IMR-90 (cell line): ENCODE data around the gene SNX3. TPM values are rescaled to one million over a fixed set of nuclear protein-coding genes. Genes with fewer than 3 reads are reported as not detected.

ENCODE experiments used
- ATAC-seq: fragments of 200-7000 bp; cut with Tn5 transposase; 2 replicates; pipeline ENCODE4 v1.9.1; 2020; ENCODE audit warnings: low read depth, mild to moderate bottlenecking, moderate library complexity
- BruUV-seq: library from RNA; stranded (reverse); fragments of 400-500 nt; replicated peaks from 2 replicates; lab custom pipeline; 2021; lab: Mats Ljungman, UMichigan
- CTCF ChIA-PET: fragments of 300-600 bp; formaldehyde crosslinking; extraction: SDS; loops from one replicate; lab custom pipeline; 2021; ENCODE audit warnings: antibody characterized with exemption; lab: Yijun Ruan, JAX
- POLR2A ChIA-PET: fragments of 300-600 bp; sonication (Branson Sonifier 250); formaldehyde crosslinking; loops from one replicate; lab custom pipeline; 2022; ENCODE audit warnings: antibody characterized with exemption; ENCODE audit not compliant: unreplicated experiment; lab: Charles Lee
- DNase-seq: peaks from one replicate; pipeline ENCODE4 v3.0.0; 2013
- H2AFZ ChIP-seq: replicated peaks from 2 replicates; pipeline ENCODE3; 2013; ENCODE audit warnings: low read length, mild to moderate bottlenecking; ENCODE audit not compliant: poor library complexity
- H2AK5ac ChIP-seq: 2 replicates; pipeline ENCODE4 v1.6.1; 2013; ENCODE audit warnings: low read depth, low read length, inconsistent platforms
- H2AK9ac ChIP-seq: replicated peaks from 2 replicates; pipeline ENCODE3; 2013; ENCODE audit warnings: mild to moderate bottlenecking, low read depth, low read length, moderate library complexity; ENCODE audit not compliant: poor library complexity
- H2BK120ac ChIP-seq: 2 replicates; pipeline ENCODE4 v1.6.1; 2013; ENCODE audit warnings: low read depth, low read length, inconsistent platforms
- H2BK15ac ChIP-seq: 3 replicates; pipeline ENCODE4 v1.6.1; 2013; ENCODE audit warnings: low read depth, low read length, inconsistent platforms
- H2BK20ac ChIP-seq: 2 replicates; pipeline ENCODE4 v1.6.1; 2013; ENCODE audit warnings: low read depth, mild to moderate bottlenecking, inconsistent platforms, low read length, moderate library complexity
- H2BK5ac ChIP-seq: 2 replicates; pipeline ENCODE4 v1.6.1; 2013; ENCODE audit warnings: mild to moderate bottlenecking, low read depth, low read length, inconsistent platforms; ENCODE audit not compliant: poor library complexity, severe bottlenecking
- H3K14ac ChIP-seq: replicated peaks from 2 replicates; pipeline ENCODE4 v1.6.1; 2013; ENCODE audit warnings: low read depth, low read length, inconsistent platforms
- H3K18ac ChIP-seq: 2 replicates; pipeline ENCODE4 v1.6.1; 2013; ENCODE audit warnings: low read depth, low read length, control low read depth
- H3K23ac ChIP-seq: 2 replicates; pipeline ENCODE4 v1.6.1; 2013; ENCODE audit warnings: low read depth, low read length, inconsistent platforms
- H3K27ac ChIP-seq: 2 replicates; pipeline ENCODE4 v1.5.1; 2013; ENCODE audit warnings: mild to moderate bottlenecking, control low read depth, low read length; ENCODE audit not compliant: insufficient read depth
- H3K27me3 ChIP-seq: 2 replicates; pipeline ENCODE4 v1.6.1; 2013; ENCODE audit warnings: low read length; ENCODE audit not compliant: control insufficient read depth, insufficient read depth
- H3K36me3 ChIP-seq: 2 replicates; pipeline ENCODE4 v1.6.1; 2013; ENCODE audit warnings: low read length, mixed read lengths; ENCODE audit not compliant: control insufficient read depth, insufficient read depth
- H3K4ac ChIP-seq: 2 replicates; pipeline ENCODE4 v1.6.1; 2013; ENCODE audit warnings: low read depth, low read length, inconsistent platforms
- H3K4me1 ChIP-seq: 2 replicates; pipeline ENCODE4 v1.6.1; 2013; ENCODE audit warnings: low read length, mixed read lengths; ENCODE audit not compliant: control insufficient read depth, insufficient read depth
- H3K4me2 ChIP-seq: 2 replicates; pipeline ENCODE4 v1.6.1; 2013; ENCODE audit warnings: low read depth, mild to moderate bottlenecking, control low read depth, low read length, moderate library complexity
- H3K4me3 ChIP-seq: 2 replicates; pipeline ENCODE4 v1.5.1; 2013; ENCODE audit warnings: low read depth, mild to moderate bottlenecking, control low read depth, low read length, moderate library complexity; ENCODE audit not compliant: insufficient read depth
- H3K56ac ChIP-seq: 2 replicates; pipeline ENCODE4 v1.6.1; 2013; ENCODE audit warnings: low read length, inconsistent platforms; ENCODE audit not compliant: insufficient read depth; ENCODE audit errors: extremely low read depth
- H3K79me1 ChIP-seq, 2 experiments: 2 replicates each; pipeline ENCODE4 v1.6.1; 2013; ENCODE audit warnings: low read length in 2 of 2, inconsistent platforms in 1 of 2, low read depth in 1 of 2
- H3K9ac ChIP-seq: 2 replicates; pipeline ENCODE4 v1.6.1; 2013; ENCODE audit warnings: low read depth, low read length, control low read depth
- H3K9me1 ChIP-seq: 2 replicates; pipeline ENCODE4 v1.6.1; 2013; ENCODE audit warnings: low read length, inconsistent platforms; ENCODE audit not compliant: insufficient read depth
- H3K9me3 ChIP-seq: 2 replicates; pipeline ENCODE4 v1.6.1; 2013; ENCODE audit warnings: low read length; ENCODE audit not compliant: control insufficient read depth, insufficient read depth
- H4K20me1 ChIP-seq: 2 replicates; pipeline ENCODE4 v1.6.1; 2013; ENCODE audit warnings: low read length, inconsistent platforms; ENCODE audit not compliant: insufficient read depth
- H4K5ac ChIP-seq: 2 replicates; pipeline ENCODE4 v1.6.1; 2013; ENCODE audit warnings: mild to moderate bottlenecking, low read depth, low read length, control low read depth
- H4K8ac ChIP-seq, 2 experiments: 2 replicates each; pipeline ENCODE4 v1.6.1; 2013; ENCODE audit warnings: low read depth in 2 of 2, low read length in 2 of 2, control low read depth in 1 of 2, inconsistent platforms in 1 of 2
- H4K91ac ChIP-seq: 2 replicates; pipeline ENCODE4 v1.6.1; 2013; ENCODE audit warnings: low read depth, low read length, inconsistent platforms; ENCODE audit not compliant: insufficient read depth
- BHLHE40 ChIP-seq: fragments of 150-350 bp; IDR thresholded peaks from 2 replicates; pipeline ENCODE4 v1.6.1; 2016; ENCODE audit warnings: mild to moderate bottlenecking, low read depth, low read length
- CEBPB ChIP-seq: IDR thresholded peaks from 2 replicates; pipeline ENCODE4 v1.6.1; 2012; ENCODE audit warnings: low read depth, low read length, improper control_type of control experiment
- CHD1 ChIP-seq: IDR thresholded peaks from 2 replicates; pipeline ENCODE4 v1.6.1; 2012; ENCODE audit warnings: low read depth, low read length, improper control_type of control experiment
- FOS ChIP-seq: fragments of 150-350 bp; IDR thresholded peaks from 2 replicates; pipeline ENCODE4 v1.6.1; 2016; ENCODE audit warnings: low read depth, low read length
- MAFK ChIP-seq: IDR thresholded peaks from 2 replicates; pipeline ENCODE4 v1.6.1; 2012; ENCODE audit warnings: low read depth, low read length, improper control_type of control experiment
- MAZ ChIP-seq: IDR thresholded peaks from 2 replicates; pipeline ENCODE4 v1.6.1; 2012; ENCODE audit warnings: low read depth, mild to moderate bottlenecking, low read length, improper control_type of control experiment, moderate library complexity, borderline replicate concordance
- MXI1 ChIP-seq: IDR thresholded peaks from 2 replicates; pipeline ENCODE4 v1.6.1; 2012; ENCODE audit warnings: low read depth, mild to moderate bottlenecking, low read length, moderate library complexity, borderline replicate concordance
- NFE2L2 ChIP-seq: fragments of 150-350 bp; IDR thresholded peaks from 2 replicates; pipeline ENCODE4 v1.6.1; 2016; ENCODE audit warnings: low read depth, mild to moderate bottlenecking, low read length
- RAD21 ChIP-seq: IDR thresholded peaks from 2 replicates; pipeline ENCODE4 v1.6.1; 2012; ENCODE audit warnings: low read length, improper control_type of control experiment
- RCOR1 ChIP-seq: IDR thresholded peaks from 2 replicates; pipeline ENCODE4 v1.6.1; 2012; ENCODE audit warnings: mild to moderate bottlenecking, low read length, improper control_type of control experiment; ENCODE audit not compliant: insufficient replicate concordance
- RFX5 ChIP-seq: IDR thresholded peaks from 2 replicates; pipeline ENCODE4 v1.8.0; 2012; ENCODE audit warnings: low read depth, mild to moderate bottlenecking, low read length, moderate library complexity
- SMC3 ChIP-seq: fragments of 150-350 bp; IDR thresholded peaks from 2 replicates; pipeline ENCODE4 v1.6.1; 2016; ENCODE audit warnings: low read depth, mild to moderate bottlenecking, antibody characterized with exemption, low read length, moderate library complexity
- WGBS, 2 experiments: methylation state at CpG; one replicate each; pipeline versions ENCODE4 v1.1.5 to v1.1.7; 2013; ENCODE audit warnings: missing lambda C conversion rate in 2 of 2; ENCODE audit not compliant: insufficient read length in 1 of 2; ENCODE audit errors: extremely low coverage in 2 of 2; 5-methylcytosine and 5-hydroxymethylcytosine counted together
- dilution Hi-C: fragments of 300-500 bp; cut with HindIII; formaldehyde crosslinking; loops from one replicate; pipeline ENCODE4 v1.14.3; 2018; ENCODE audit warnings: low sequenced_read_pairs; ENCODE audit not compliant: unreplicated experiment
- in situ Hi-C: fragments of 300-500 bp; cut with MboI; formaldehyde crosslinking; loops from 3 replicates; pipeline ENCODE4 v1.14.3; 2019; ENCODE audit warnings: low sequenced_read_pairs, inconsistent platforms, mixed read lengths
- intact Hi-C: fragments of 100-400 bp; cut with micrococcal nuclease; formaldehyde crosslinking; loops from 2 replicates; pipeline ENCODE4 v1.10.0; 2022
- polyA plus RNA-seq, 3 experiments: library from polyadenylated mRNA; depleted of rRNA; stranded (reverse); fragments of >200 nt; gene quantifications; 2 replicates each; pipeline ENCODE4 v1.2.3, GENCODE V29; 2012; ENCODE audit warnings: low replicate concordance in 1 of 3
- total RNA-seq: library from RNA; depleted of rRNA; stranded (reverse); fragments of >200 nt; gene quantifications from 2 replicates; pipeline ENCODE4 v1.2.3, GENCODE V29; 2012
- TF ChIP-seq, protein P1 (sequence below): fragments of 150-350 bp; IDR thresholded peaks from 2 replicates; pipeline ENCODE4 v1.6.1; 2016; ENCODE audit warnings: low read depth, mild to moderate bottlenecking, low read length, moderate library complexity, borderline replicate concordance
- TF ChIP-seq, protein P2 (sequence below): fragments of 150-350 bp; IDR thresholded peaks from 2 replicates; pipeline ENCODE4 v1.6.1; 2017; ENCODE audit warnings: mild to moderate bottlenecking, antibody characterized with exemption, low read length, low read depth
- TF ChIP-seq, protein P3 (sequence below): conservative IDR thresholded peaks from 2 replicates; pipeline ENCODE4 v1.5.1; 2012; ENCODE audit warnings: mild to moderate bottlenecking, low read depth, low read length, improper control_type of control experiment

SNX3 gene
- total and polyA plus RNA-seq, 2 of the 4 experiments (the other 2 are of a cell fraction), result 105 to 159 TPM

DNA sequence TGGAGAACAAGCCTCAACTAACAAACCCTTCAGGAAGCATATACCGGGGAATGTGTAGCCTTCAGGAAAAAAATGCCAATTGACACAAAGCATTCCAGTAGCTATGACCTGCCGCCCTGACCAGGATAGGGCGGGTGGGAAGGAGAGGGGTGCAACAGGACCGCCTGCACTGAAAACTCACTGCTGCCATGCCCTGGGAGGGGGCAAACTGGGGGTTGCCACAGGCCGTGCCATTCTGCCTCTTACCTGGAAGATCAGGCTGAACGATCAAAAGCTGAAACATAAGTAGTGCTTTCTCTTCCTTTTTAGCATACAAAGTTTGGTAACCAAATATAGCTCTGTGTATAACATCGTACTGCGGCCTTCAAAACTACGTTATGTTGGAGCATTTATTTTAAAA, 73.3 kb downstream of the SNX3 start:
- CTCF ChIA-PET, result no interaction called here
- POLR2A ChIA-PET, result no interaction called here

More for the DNA sequence above, 73.3 kb downstream of the SNX3 start:
- no peaks in the 10 kb centered on the region for H3K4me1 ChIP-seq
- ATAC-seq, result no peak
- peaks cover 34% of the 10 kb centered on the region for H3K27me3 ChIP-seq
- no peak overlapping the region for H4K91ac ChIP-seq
- no peak overlapping the region for H3K4me3 ChIP-seq
- intact Hi-C loops (no loop called here), dilution Hi-C loops (no loop called here), in situ Hi-C loops (no loop called here)
- H3K14ac ChIP-seq, result no peak overlapping the region
- DNase-seq, result no peak
- H2BK120ac ChIP-seq, result no peak overlapping the region
- H3K56ac ChIP-seq, result no peak overlapping the region
- no peak overlapping the region for H2BK5ac ChIP-seq
- no peak overlapping the region for H3K4me2 ChIP-seq
- H2AFZ ChIP-seq, result no peak overlapping the region
- H4K20me1 ChIP-seq, result no peaks in the 10 kb centered on the region
- no peak overlapping the region for H4K8ac ChIP-seq
- H2AK5ac ChIP-seq, result no peak overlapping the region
- H3K23ac ChIP-seq, result no peak overlapping the region
- no peaks in the 10 kb centered on the region for H3K9me1 ChIP-seq
- no peak overlapping the region for H3K4ac ChIP-seq
- no peak for TF ChIP-seq RAD21
- TF ChIP-seq, protein P1, sequence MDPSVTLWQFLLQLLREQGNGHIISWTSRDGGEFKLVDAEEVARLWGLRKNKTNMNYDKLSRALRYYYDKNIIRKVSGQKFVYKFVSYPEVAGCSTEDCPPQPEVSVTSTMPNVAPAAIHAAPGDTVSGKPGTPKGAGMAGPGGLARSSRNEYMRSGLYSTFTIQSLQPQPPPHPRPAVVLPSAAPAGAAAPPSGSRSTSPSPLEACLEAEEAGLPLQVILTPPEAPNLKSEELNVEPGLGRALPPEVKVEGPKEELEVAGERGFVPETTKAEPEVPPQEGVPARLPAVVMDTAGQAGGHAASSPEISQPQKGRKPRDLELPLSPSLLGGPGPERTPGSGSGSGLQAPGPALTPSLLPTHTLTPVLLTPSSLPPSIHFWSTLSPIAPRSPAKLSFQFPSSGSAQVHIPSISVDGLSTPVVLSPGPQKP, result no peak
- TF ChIP-seq, protein P2, sequence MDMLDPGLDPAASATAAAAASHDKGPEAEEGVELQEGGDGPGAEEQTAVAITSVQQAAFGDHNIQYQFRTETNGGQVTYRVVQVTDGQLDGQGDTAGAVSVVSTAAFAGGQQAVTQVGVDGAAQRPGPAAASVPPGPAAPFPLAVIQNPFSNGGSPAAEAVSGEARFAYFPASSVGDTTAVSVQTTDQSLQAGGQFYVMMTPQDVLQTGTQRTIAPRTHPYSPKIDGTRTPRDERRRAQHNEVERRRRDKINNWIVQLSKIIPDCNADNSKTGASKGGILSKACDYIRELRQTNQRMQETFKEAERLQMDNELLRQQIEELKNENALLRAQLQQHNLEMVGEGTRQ, result no peak
- TF ChIP-seq SMC3, result no peak
- no peak for TF ChIP-seq FOS
- no peak for TF ChIP-seq MXI1
- TF ChIP-seq CEBPB, result no peak
- TF ChIP-seq RCOR1, result no peak
- TF ChIP-seq MAZ, result no peak
- TF ChIP-seq, protein P3, sequence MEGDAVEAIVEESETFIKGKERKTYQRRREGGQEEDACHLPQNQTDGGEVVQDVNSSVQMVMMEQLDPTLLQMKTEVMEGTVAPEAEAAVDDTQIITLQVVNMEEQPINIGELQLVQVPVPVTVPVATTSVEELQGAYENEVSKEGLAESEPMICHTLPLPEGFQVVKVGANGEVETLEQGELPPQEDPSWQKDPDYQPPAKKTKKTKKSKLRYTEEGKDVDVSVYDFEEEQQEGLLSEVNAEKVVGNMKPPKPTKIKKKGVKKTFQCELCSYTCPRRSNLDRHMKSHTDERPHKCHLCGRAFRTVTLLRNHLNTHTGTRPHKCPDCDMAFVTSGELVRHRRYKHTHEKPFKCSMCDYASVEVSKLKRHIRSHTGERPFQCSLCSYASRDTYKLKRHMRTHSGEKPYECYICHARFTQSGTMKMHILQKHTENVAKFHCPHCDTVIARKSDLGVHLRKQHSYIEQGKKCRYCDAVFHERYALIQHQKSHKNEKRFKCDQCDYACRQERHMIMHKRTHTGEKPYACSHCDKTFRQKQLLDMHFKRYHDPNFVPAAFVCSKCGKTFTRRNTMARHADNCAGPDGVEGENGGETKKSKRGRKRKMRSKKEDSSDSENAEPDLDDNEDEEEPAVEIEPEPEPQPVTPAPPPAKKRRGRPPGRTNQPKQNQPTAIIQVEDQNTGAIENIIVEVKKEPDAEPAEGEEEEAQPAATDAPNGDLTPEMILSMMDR, result no peak
- no peak for TF ChIP-seq CHD1
- TF ChIP-seq BHLHE40, result no peak
- no peak for TF ChIP-seq RFX5
- TF ChIP-seq MAFK, result no peak
- TF ChIP-seq NFE2L2, result no peak
- H3K79me1 ChIP-seq, result no peaks in the 10 kb centered on the region
- WGBS, 2 experiments, result 70% methylated on average over 3 of the region's 9 CpGs; no CpG with 5 or more reads in 1 of the 2 experiments
- H3K18ac ChIP-seq, result no peak overlapping the region
- H3K9ac ChIP-seq, result no peak overlapping the region
- no peak overlapping the region for H3K27ac ChIP-seq
- H4K5ac ChIP-seq, result no peak overlapping the region
- H3K36me3 ChIP-seq, result no peaks in the 10 kb centered on the region
- no peaks in the 10 kb centered on the region for H3K9me3 ChIP-seq
- BruUV-seq, result no TSS peak
- no peak overlapping the region for H2AK9ac ChIP-seq
- H2BK20ac ChIP-seq, result no peak overlapping the region
- no peak overlapping the region for H2BK15ac ChIP-seq
